Astrocyte (in vitro differentiated cells and primary cell): ENCODE data around the gene ELOVL2. TPM values are rescaled to one million over a fixed set of nuclear protein-coding genes. Genes with fewer than 3 reads are reported as not detected.

ENCODE experiments used
- DNase-seq: peaks from one replicate; pipeline ENCODE4 v3.0.0-alpha.2; 2010; ENCODE audit warnings: low read depth
- FAIRE-seq: peaks from 2 replicates; lab custom pipeline; 2011; peaks lifted over from hg19 to GRCh38; lab: Jason Lieb, UNC
- H2AFZ ChIP-seq: 2 replicates; pipeline ENCODE4 v1.6.0; 2012; ENCODE audit warnings: low read depth, low read length, inconsistent platforms
- H3K27ac ChIP-seq: 2 replicates; pipeline ENCODE4 v1.5.1; 2011; ENCODE audit warnings: low read depth, low read length, inconsistent platforms
- H3K27me3 ChIP-seq: 2 replicates; pipeline ENCODE4 v1.6.0; 2011; ENCODE audit warnings: low read length, inconsistent platforms; ENCODE audit not compliant: insufficient read depth
- H3K36me3 ChIP-seq: 2 replicates; pipeline ENCODE4 v1.5.1; 2011; ENCODE audit warnings: low read length, inconsistent platforms; ENCODE audit not compliant: insufficient read depth
- H3K4me1 ChIP-seq: 2 replicates; pipeline ENCODE4 v1.5.1; 2011; ENCODE audit warnings: low read length, inconsistent platforms; ENCODE audit not compliant: insufficient read depth
- H3K4me2 ChIP-seq: 2 replicates; pipeline ENCODE4 v1.6.0; 2012; ENCODE audit warnings: low read length, inconsistent platforms
- H3K4me3 ChIP-seq: 2 replicates; pipeline ENCODE4 v1.5.1; 2011; ENCODE audit warnings: low read depth, mild to moderate bottlenecking, low read length, inconsistent platforms; ENCODE audit not compliant: insufficient read depth
- H3K79me2 ChIP-seq: 2 replicates; pipeline ENCODE4 v1.6.0; 2012; ENCODE audit warnings: mild to moderate bottlenecking, low read length, inconsistent platforms; ENCODE audit not compliant: insufficient read depth
- H3K9ac ChIP-seq: 2 replicates; pipeline ENCODE4 v1.6.0; 2012; ENCODE audit warnings: mild to moderate bottlenecking, low read length, inconsistent platforms
- H3K9me3 ChIP-seq: 2 replicates; pipeline ENCODE4 v1.5.1; 2012; ENCODE audit warnings: low read depth, mild to moderate bottlenecking, low read length, inconsistent platforms; ENCODE audit not compliant: insufficient read depth
- H4K20me1 ChIP-seq: 2 replicates; pipeline ENCODE4 v1.6.0; 2012; ENCODE audit warnings: low read length, inconsistent platforms; ENCODE audit not compliant: insufficient read depth
- H3K27ac Mint-ChIP-seq: one replicate; pipeline ENCODE4 v1.8.0; 2021; ENCODE audit warnings: mild to moderate bottlenecking, mixed read lengths; ENCODE audit not compliant: unreplicated experiment
- H3K27me3 Mint-ChIP-seq: one replicate; pipeline ENCODE4 v1.8.0; 2021; ENCODE audit warnings: low read depth, mixed read lengths; ENCODE audit not compliant: unreplicated experiment
- H3K36me3 Mint-ChIP-seq: one replicate; pipeline ENCODE4 v1.8.0; 2021; ENCODE audit warnings: low read depth, mixed read lengths; ENCODE audit not compliant: unreplicated experiment
- H3K4me1 Mint-ChIP-seq: one replicate; pipeline ENCODE4 v1.8.0; 2021; ENCODE audit warnings: low read depth, mixed read lengths; ENCODE audit not compliant: unreplicated experiment
- H3K4me3 Mint-ChIP-seq: one replicate; pipeline ENCODE4 v1.8.0; 2021; ENCODE audit warnings: mild to moderate bottlenecking, moderate library complexity, mixed read lengths; ENCODE audit not compliant: unreplicated experiment
- H3K9me3 Mint-ChIP-seq: one replicate; pipeline ENCODE4 v1.8.0; 2021; ENCODE audit warnings: mild to moderate bottlenecking, mixed read lengths; ENCODE audit not compliant: unreplicated experiment
- EZH2 ChIP-seq: IDR thresholded peaks from 2 replicates; pipeline ENCODE4 v1.6.1; 2012; ENCODE audit warnings: mild to moderate bottlenecking, low read length, inconsistent platforms; ENCODE audit not compliant: insufficient read depth
- total RNA-seq: library from RNA; stranded (reverse); gene quantifications from 2 replicates; pipeline ENCODE4 v1.2.1, GENCODE V29; 2021
- TF ChIP-seq, protein P1 (sequence below): IDR thresholded peaks from 2 replicates; pipeline ENCODE4 v1.5.1; 2011; ENCODE audit warnings: low read depth, mild to moderate bottlenecking, inconsistent platforms, low read length, moderate library complexity; ENCODE audit not compliant: insufficient read depth

Gene ELOVL2
- total RNA-seq, 1 donor from 2014 or later: 5.7 TPM

DNA sequence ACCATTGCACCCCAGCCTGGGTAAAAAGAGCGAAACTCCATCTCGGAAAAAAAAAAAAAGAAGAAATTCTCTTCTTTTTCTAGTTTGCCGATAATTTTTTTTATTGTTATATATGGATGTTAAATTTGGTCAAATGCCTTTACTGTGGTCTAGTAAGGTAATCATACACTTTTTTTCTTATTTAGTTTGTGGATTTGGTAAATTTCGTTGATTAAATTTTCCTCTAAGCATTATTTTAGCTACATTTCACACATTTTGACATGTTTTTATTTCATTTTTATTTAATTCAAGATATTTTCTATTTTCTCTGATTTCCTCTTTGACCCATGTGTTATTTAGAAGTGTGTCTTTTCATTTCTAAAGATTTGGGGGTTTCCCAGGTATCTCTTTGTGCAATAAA is 18.0 kb upstream of the ELOVL2 start:
- DNase-seq: no peak
- H3K27me3 Mint-ChIP-seq: peaks cover 5% of the 10 kb centered on the region
- H3K36me3 ChIP-seq: no peaks in the 10 kb centered on the region
- H3K27me3 ChIP-seq: no peaks in the 10 kb centered on the region
- no peak overlapping the region for H3K27ac Mint-ChIP-seq
- FAIRE-seq: no peak
- H3K4me1 ChIP-seq: no peaks in the 10 kb centered on the region
- no peaks in the 10 kb centered on the region for H3K36me3 Mint-ChIP-seq
- no peaks in the 10 kb centered on the region for H3K79me2 ChIP-seq
- no peaks in the 10 kb centered on the region for H3K9me3 ChIP-seq
- no peaks in the 10 kb centered on the region for H4K20me1 ChIP-seq
- no peaks in the 10 kb centered on the region for H3K4me1 Mint-ChIP-seq
- no peak overlapping the region for H3K4me3 ChIP-seq
- no peak overlapping the region for H3K27ac ChIP-seq
- no peak for TF ChIP-seq EZH2
- TF ChIP-seq, protein P1, sequence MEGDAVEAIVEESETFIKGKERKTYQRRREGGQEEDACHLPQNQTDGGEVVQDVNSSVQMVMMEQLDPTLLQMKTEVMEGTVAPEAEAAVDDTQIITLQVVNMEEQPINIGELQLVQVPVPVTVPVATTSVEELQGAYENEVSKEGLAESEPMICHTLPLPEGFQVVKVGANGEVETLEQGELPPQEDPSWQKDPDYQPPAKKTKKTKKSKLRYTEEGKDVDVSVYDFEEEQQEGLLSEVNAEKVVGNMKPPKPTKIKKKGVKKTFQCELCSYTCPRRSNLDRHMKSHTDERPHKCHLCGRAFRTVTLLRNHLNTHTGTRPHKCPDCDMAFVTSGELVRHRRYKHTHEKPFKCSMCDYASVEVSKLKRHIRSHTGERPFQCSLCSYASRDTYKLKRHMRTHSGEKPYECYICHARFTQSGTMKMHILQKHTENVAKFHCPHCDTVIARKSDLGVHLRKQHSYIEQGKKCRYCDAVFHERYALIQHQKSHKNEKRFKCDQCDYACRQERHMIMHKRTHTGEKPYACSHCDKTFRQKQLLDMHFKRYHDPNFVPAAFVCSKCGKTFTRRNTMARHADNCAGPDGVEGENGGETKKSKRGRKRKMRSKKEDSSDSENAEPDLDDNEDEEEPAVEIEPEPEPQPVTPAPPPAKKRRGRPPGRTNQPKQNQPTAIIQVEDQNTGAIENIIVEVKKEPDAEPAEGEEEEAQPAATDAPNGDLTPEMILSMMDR: no peak
- H3K4me2 ChIP-seq: no peak overlapping the region
- H3K9me3 Mint-ChIP-seq: no peaks in the 10 kb centered on the region
- no peak overlapping the region for H2AFZ ChIP-seq
- H3K9ac ChIP-seq: no peak overlapping the region
- H3K4me3 Mint-ChIP-seq: no peak overlapping the region

DNA sequence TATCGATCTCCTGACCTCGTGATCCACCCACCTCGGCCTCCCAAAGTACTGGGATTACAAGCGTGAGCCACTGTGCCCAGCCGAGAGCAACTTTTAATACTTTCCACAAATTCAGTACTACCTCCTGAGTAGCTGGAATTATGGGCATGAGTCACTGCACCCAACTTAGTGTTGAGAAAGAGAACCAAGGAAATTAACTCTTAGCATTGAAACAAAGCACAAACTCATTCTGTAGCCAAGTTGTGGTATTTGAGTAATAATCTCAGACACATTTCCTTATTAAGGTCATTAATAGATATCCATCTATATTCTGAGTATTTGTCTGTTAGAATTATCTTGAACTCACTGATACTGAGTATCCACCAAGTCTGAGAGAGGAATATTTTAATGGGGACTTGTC is 14.3 kb upstream of the ELOVL2 start:
- TF ChIP-seq, protein P1: no peak
- no peak for TF ChIP-seq EZH2
- no peak for FAIRE-seq

DNA sequence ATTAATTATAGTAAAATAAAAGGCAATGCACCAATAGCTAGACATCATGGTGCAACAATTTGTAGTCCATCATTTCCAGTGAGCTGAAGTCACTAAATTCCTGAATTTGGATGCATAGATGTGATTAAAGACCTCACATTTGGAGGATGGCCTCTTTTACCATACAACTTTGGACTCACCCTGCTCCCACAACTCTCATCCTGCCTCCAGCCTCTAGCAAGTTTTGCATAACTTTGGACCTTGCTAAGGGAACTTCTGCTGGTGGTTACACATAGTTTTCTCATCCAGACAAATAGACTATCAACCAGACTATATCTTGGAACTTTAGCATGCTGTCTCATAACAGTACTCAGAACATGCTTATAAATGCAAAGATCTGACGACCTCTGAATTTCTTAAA is 12.8 kb upstream of the ELOVL2 start:
- Mint-ChIP-seq H3K4me3 (no peak overlapping the region), H3K9me3 (no peaks in the 10 kb centered on the region), H3K36me3 (no peaks in the 10 kb centered on the region), H3K27ac (no peak overlapping the region), H3K4me1 (peaks cover 11% of the 10 kb centered on the region), H3K27me3 (no peaks in the 10 kb centered on the region)
- Histone ChIP-seq H3K36me3 (no peaks in the 10 kb centered on the region), H3K79me2 (no peaks in the 10 kb centered on the region), H2AFZ (no peak overlapping the region), H3K9me3 (no peaks in the 10 kb centered on the region), H3K4me3 (no peak overlapping the region), H4K20me1 (no peaks in the 10 kb centered on the region), H3K27ac (no peak overlapping the region), H3K27me3 (no peaks in the 10 kb centered on the region), H3K4me1 (no peaks in the 10 kb centered on the region), H3K4me2 (no peak overlapping the region), H3K9ac (no peak overlapping the region)
- DNase-seq (no peak), FAIRE-seq (no peak)
- TF ChIP-seq, protein P1: no peak
- TF ChIP-seq EZH2: no peak

More for the DNA sequence above, 14.3 kb upstream of the ELOVL2 start:
- Mint-ChIP-seq H3K4me1 (peaks cover 11% of the 10 kb centered on the region), H3K27ac (no peak overlapping the region), H3K9me3 (no peaks in the 10 kb centered on the region), H3K4me3 (no peak overlapping the region), H3K36me3 (no peaks in the 10 kb centered on the region), H3K27me3 (no peaks in the 10 kb centered on the region)
- no peak overlapping the region for H3K27ac ChIP-seq
- no peaks in the 10 kb centered on the region for H3K79me2 ChIP-seq
- H2AFZ ChIP-seq: no peak overlapping the region
- no peaks in the 10 kb centered on the region for H4K20me1 ChIP-seq
- no peak overlapping the region for H3K9ac ChIP-seq
- H3K4me1 ChIP-seq: no peaks in the 10 kb centered on the region
- no peaks in the 10 kb centered on the region for H3K9me3 ChIP-seq
- no peaks in the 10 kb centered on the region for H3K36me3 ChIP-seq
- DNase-seq: peak; percentile 32
- no peak overlapping the region for H3K4me2 ChIP-seq
- no peak overlapping the region for H3K4me3 ChIP-seq
- no peaks in the 10 kb centered on the region for H3K27me3 ChIP-seq
